GM11168 (cell line): ENCODE measurements around the gene SMIM32.

Source experiments
- in situ Hi-C: fragments of 300-500 bp; cut with MboI; formaldehyde crosslinking; loops from one replicate; pipeline ENCODE4 v1.12.0; 2022; ENCODE audit warnings: low sequenced_read_pairs; ENCODE audit not compliant: unreplicated experiment

SMIM32 gene

GRCh38 chr5:136192526-136193321 is at the start of gene SMIM32:
SMIM32 (minus strand) TSS chr5:136193162; CDS start chr5:136192524, 638 bp downstream.
- in situ Hi-C loops, result loop anchor here (25.0 kb wide), 1 partner anchor 230 kb away; the partner anchor contains the start of gene LECT2

- in situ Hi-C loops, result loop anchor here (10.0 to 25.0 kb wide), 2 partner anchors 182 to 520 kb away; no protein-coding TSS in a partner anchor
Observed at GRCh38 chr5:136242611-136243010, 49.6 kb upstream of the SMIM32 start.

- in situ Hi-C loops, result loop anchor here (10.0 to 25.0 kb wide), 2 partner anchors 183 to 520 kb away; no protein-coding TSS in a partner anchor
Observed at GRCh38 chr5:136242136-136242535, 49.2 kb upstream of the SMIM32 start.

GRCh38 chr5:136240894-136241293 is 47.9 kb upstream of the SMIM32 start:
- in situ Hi-C loops, result loop anchor here (10.0 to 25.0 kb wide), 2 partner anchors 184 to 521 kb away; no protein-coding TSS in a partner anchor

GRCh38 chr5:136236479-136237083 is 43.6 kb upstream of the SMIM32 start:
- in situ Hi-C loops, result loop anchor here (25.0 kb wide), 1 partner anchor 526 kb away; no protein-coding TSS in a partner anchor

- in situ Hi-C loops, result loop anchor here (25.0 kb wide), 1 partner anchor 527 kb away; no protein-coding TSS in a partner anchor
Observed at GRCh38 chr5:136235321-136235720, 42.4 kb upstream of the SMIM32 start.

- in situ Hi-C loops, result loop anchor here (25.0 kb wide), 1 partner anchor 530 kb away; no protein-coding TSS in a partner anchor
Observed at GRCh38 chr5:136232316-136232715, 39.4 kb upstream of the SMIM32 start.

- in situ Hi-C loops, result loop anchor here (25.0 kb wide), 1 partner anchor 532 kb away; no protein-coding TSS in a partner anchor
Observed at GRCh38 chr5:136230176-136230575, 37.2 kb upstream of the SMIM32 start.

- in situ Hi-C loops, result loop anchor here (25.0 kb wide), 1 partner anchor 534 kb away; no protein-coding TSS in a partner anchor
Observed at GRCh38 chr5:136228136-136228757, 35.3 kb upstream of the SMIM32 start.

- in situ Hi-C loops, result loop anchor here (25.0 kb wide), 1 partner anchor 536 kb away; no protein-coding TSS in a partner anchor
Observed at GRCh38 chr5:136226401-136226800, 33.4 kb upstream of the SMIM32 start.

- in situ Hi-C loops, result loop anchor here (25.0 kb wide), 1 partner anchor 537 kb away; no protein-coding TSS in a partner anchor
Observed at GRCh38 chr5:136225796-136226195, 32.8 kb upstream of the SMIM32 start.

- in situ Hi-C loops, result loop anchor here (25.0 kb wide), 1 partner anchor 335 kb away; the partner anchor contains the start of gene IL9
Observed at GRCh38 chr5:136222580-136223235, 29.7 kb upstream of the SMIM32 start.

- in situ Hi-C loops, result loop anchor here (25.0 kb wide), 1 partner anchor 334 kb away; the partner anchor contains the start of gene IL9
Observed at GRCh38 chr5:136221340-136221739, 28.4 kb upstream of the SMIM32 start.

- in situ Hi-C loops, result loop anchor here (25.0 kb wide), 1 partner anchor 329 kb away; the partner anchor contains the start of gene IL9
Observed at GRCh38 chr5:136216230-136216629, 23.3 kb upstream of the SMIM32 start.

GRCh38 chr5:136215812-136216211 is 22.9 kb upstream of the SMIM32 start:
- in situ Hi-C loops, result loop anchor here (25.0 kb wide), 1 partner anchor 329 kb away; the partner anchor contains the start of gene IL9

GRCh38 chr5:136213919-136214493 is 21.0 kb upstream of the SMIM32 start:
- in situ Hi-C loops, result loop anchor here (25.0 kb wide), 1 partner anchor 327 kb away; the partner anchor contains the start of gene IL9

- in situ Hi-C loops, result loop anchor here (25.0 kb wide), 1 partner anchor 325 kb away; the partner anchor contains the start of gene IL9
Observed at GRCh38 chr5:136212252-136212721, 19.3 kb upstream of the SMIM32 start.

- in situ Hi-C loops, result loop anchor here (25.0 kb wide), 1 partner anchor 324 kb away; the partner anchor contains the start of gene IL9
Observed at GRCh38 chr5:136211282-136212040, 18.5 kb upstream of the SMIM32 start.
